SK-N-MC (cell line): Measurements from ENCODE around the gene ZNF263.

ENCODE experiments used
- EZH2 ChIP-seq: fragments of 200-600 bp; sonication (generic); IDR thresholded peaks from one replicate; pipeline ENCODE4 v1.6.1; 2017; ENCODE audit warnings: antibody characterized with exemption
- FOXP2 ChIP-seq: optimal IDR thresholded peaks from 2 replicates; pipeline ENCODE3; 2011; ENCODE audit warnings: mild to moderate bottlenecking, moderate library complexity; ENCODE audit not compliant: insufficient read depth; ENCODE audit errors: extremely low read length, control extremely low read depth
- POLR2AphosphoS5 ChIP-seq: IDR thresholded peaks from 2 replicates; pipeline ENCODE4 v1.6.1; 2012; ENCODE audit warnings: mild to moderate bottlenecking, low read depth, low read length, borderline replicate concordance

- TF ChIP-seq EZH2 (no peak), POLR2AphosphoS5 (no peak), FOXP2 (no peak)
These were observed 26.3 kb upstream of the ZNF263 start for GRCh38 chr16:3256866-3257465.
